Body of pancreas (tissue), 4 donors: ENCODE results near the gene OSBPL6.

ENCODE experiments used
- POLR2A ChIP-seq, 3 donors: fragments of 450-650 bp; IDR thresholded peaks; one replicate each; pipeline ENCODE4 v1.6.1; 2016; ENCODE audit warnings: antibody characterized with exemption in 3 of 3, mild to moderate bottlenecking in 2 of 3
- TF ChIP-seq, protein P1 (sequence below), 7 experiments: fragments of 450-650 bp in 4 of 7; fragments of 200-600 bp in 3 of 7; sonication (generic) in 3 of 7; IDR thresholded peaks; one replicate each; pipeline ENCODE4 v1.5.1; 2016 to 2019; ENCODE audit warnings: antibody characterized with exemption in 7 of 7

GRCh38 chr2:178292586-178292985 lies 98.3 kb downstream of the OSBPL6 start:
- TF ChIP-seq, protein P1, sequence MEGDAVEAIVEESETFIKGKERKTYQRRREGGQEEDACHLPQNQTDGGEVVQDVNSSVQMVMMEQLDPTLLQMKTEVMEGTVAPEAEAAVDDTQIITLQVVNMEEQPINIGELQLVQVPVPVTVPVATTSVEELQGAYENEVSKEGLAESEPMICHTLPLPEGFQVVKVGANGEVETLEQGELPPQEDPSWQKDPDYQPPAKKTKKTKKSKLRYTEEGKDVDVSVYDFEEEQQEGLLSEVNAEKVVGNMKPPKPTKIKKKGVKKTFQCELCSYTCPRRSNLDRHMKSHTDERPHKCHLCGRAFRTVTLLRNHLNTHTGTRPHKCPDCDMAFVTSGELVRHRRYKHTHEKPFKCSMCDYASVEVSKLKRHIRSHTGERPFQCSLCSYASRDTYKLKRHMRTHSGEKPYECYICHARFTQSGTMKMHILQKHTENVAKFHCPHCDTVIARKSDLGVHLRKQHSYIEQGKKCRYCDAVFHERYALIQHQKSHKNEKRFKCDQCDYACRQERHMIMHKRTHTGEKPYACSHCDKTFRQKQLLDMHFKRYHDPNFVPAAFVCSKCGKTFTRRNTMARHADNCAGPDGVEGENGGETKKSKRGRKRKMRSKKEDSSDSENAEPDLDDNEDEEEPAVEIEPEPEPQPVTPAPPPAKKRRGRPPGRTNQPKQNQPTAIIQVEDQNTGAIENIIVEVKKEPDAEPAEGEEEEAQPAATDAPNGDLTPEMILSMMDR (IDR thresholded peaks at IDR 0.05): no peak
- TF ChIP-seq POLR2A (IDR thresholded peaks at IDR 0.05): no peak
